NT2/D1 (cell line): ENCODE data around the gene IGFBPL1.

Source experiments
- DNase-seq: peaks from one replicate; pipeline ENCODE4 v3.0.0-alpha.2; 2011; ENCODE audit warnings: low read depth, low spot score
- H3K27me3 ChIP-seq: 2 replicates; pipeline ENCODE4 v1.6.0; 2011; ENCODE audit warnings: mild to moderate bottlenecking; ENCODE audit not compliant: insufficient read length, insufficient read depth
- H3K36me3 ChIP-seq: 2 replicates; pipeline ENCODE4 v1.6.1; 2011; ENCODE audit warnings: mild to moderate bottlenecking, low read length, mixed read lengths; ENCODE audit not compliant: insufficient read depth, insufficient read length
- H3K4me1 ChIP-seq: 2 replicates; pipeline ENCODE4 v1.5.1; 2011; ENCODE audit not compliant: insufficient read depth, insufficient read length
- H3K4me3 ChIP-seq: 2 replicates; pipeline ENCODE4 v1.5.1; 2011; ENCODE audit warnings: low read depth; ENCODE audit not compliant: insufficient read length
- H3K9ac ChIP-seq: 2 replicates; pipeline ENCODE4 v1.6.0; 2011; ENCODE audit warnings: low read depth; ENCODE audit not compliant: insufficient read length
- H3K9me3 ChIP-seq: 2 replicates; pipeline ENCODE4 v1.5.1; 2011; ENCODE audit warnings: mild to moderate bottlenecking, low read length; ENCODE audit not compliant: insufficient read depth
- SUZ12 ChIP-seq: IDR thresholded peaks from 2 replicates; pipeline ENCODE4 v1.6.1; 2011; ENCODE audit not compliant: insufficient read length, insufficient read depth; ENCODE audit errors: extremely low read depth
- YY1 ChIP-seq: IDR thresholded peaks from 2 replicates; pipeline ENCODE4 v1.6.1; 2011; ENCODE audit not compliant: insufficient read length, insufficient read depth
- ZNF274 ChIP-seq: IDR thresholded peaks from 2 replicates; pipeline ENCODE4 v1.6.1; 2011; ENCODE audit warnings: mild to moderate bottlenecking, low read depth, low read length

Gene IGFBPL1

DNA sequence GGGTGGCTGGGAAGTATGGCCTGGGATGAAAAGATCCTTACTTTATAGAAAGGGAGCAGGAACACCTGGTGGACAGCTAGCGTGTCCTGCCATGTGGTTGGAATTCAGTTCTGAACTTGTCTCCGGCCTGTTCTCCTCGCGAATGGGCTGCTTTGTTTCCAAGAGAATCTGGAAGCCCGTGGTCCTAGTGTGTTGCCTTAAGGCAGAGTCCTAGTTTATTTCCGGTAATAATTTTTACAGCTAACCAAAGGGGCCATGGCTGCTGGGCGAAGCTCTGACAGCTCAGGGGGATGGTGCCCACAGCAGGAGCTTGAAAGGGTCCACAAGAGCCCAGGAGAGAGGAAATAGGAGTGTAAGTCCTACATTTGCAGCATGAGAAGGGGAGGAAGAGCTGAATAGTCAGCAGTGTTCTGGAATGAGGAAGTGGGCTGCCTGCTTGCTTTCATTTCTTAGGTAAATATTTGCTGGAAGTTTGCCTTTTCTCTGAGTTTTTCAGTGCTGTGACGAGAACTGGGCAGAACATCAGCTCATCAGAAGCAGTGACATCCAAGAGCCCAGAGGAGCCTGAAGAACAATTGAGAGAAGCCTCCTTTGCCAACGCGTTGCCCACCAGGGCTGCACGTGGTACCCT, 13.1 kb upstream of the IGFBPL1 start:
- Histone ChIP-seq H3K4me1 (no peaks in the 10 kb centered on the region), H3K36me3 (no peaks in the 10 kb centered on the region), H3K27me3 (no peaks in the 10 kb centered on the region), H3K4me3 (no peak overlapping the region), H3K9me3 (peaks cover 12% of the 10 kb centered on the region; the same call in 1 of the 2 replicates), H3K9ac (no peak overlapping the region)
- TF ChIP-seq ZNF274 = no peak
- TF ChIP-seq SUZ12 = no peak
- no peak for TF ChIP-seq YY1
- DNase-seq = no peak

DNA sequence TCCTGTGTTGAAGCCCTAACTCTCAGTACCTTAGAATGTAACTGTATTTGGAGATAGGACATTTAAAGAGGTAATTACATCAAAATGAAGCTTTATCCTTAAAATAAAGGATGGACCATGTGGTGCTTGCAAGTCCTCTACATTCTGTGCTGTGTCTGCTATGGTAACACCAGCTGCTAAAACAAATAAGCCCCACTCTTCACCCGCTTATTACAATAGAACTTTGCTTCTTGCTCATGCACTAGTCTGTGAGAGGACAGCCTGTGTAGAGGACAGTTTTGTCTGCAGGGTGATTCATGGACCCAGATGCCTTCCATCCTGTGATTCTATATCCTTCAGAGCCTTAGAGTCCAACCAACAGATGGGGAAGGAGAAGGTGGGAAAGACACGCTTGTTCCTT, 12.5 kb upstream of the IGFBPL1 start:
- Histone ChIP-seq H3K36me3 (no peaks in the 10 kb centered on the region), H3K9ac (no peak overlapping the region), H3K4me3 (no peak overlapping the region), H3K4me1 (no peaks in the 10 kb centered on the region), H3K27me3 (no peaks in the 10 kb centered on the region), H3K9me3 (peaks cover 12% of the 10 kb centered on the region; the same call in 1 of the 2 replicates)
- DNase-seq = no peak
- TF ChIP-seq YY1 = no peak
- no peak for TF ChIP-seq ZNF274
- TF ChIP-seq SUZ12 = no peak

DNA sequence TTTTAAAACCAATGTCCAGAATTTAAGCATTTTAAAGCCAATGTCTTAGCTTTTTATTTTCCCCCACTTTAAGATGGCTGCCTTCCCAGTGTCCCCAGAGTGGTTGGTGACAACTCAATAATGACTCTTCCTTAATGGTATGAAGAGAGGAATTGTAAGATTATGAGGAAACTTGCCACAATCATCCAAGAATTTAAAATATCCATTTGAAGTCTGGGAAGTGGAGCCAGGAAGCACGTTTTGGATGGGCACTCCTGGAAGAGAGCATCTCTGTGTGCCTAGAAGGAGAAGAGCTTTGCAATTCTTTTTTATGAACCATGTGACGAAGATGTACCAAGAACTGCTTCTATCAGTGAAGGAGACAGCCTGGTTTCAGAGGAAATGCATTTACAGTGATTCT, 11.3 kb upstream of the IGFBPL1 start:
- H3K27me3 ChIP-seq = no peaks in the 10 kb centered on the region
- no peak overlapping the region for H3K9ac ChIP-seq
- H3K4me3 ChIP-seq = no peak overlapping the region
- TF ChIP-seq SUZ12 (no peak), ZNF274 (no peak), YY1 (no peak)
- H3K4me1 ChIP-seq = no peaks in the 10 kb centered on the region
- peaks cover 12% of the 10 kb centered on the region; the same call in 1 of the 2 replicates for H3K9me3 ChIP-seq
- H3K36me3 ChIP-seq = no peaks in the 10 kb centered on the region
- DNase-seq = no peak

DNA sequence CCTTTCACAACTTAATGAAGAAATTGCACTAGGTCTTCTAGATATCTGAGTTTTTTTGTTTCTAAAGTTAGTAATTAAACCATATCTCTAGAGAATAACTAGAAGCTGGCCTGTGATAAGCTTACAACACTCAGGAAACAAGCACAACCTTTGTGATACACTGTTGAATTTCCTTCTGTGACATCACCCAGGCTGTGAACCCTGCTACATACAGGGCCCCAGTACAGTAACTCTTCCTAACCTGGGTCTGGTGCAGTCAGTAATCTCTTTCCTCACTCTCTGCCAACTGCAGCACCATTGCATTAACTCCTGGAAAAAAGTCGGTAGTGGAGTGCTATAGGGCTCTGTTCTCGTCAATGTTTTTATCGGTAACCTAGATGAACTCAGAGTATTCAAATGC, 10.6 kb upstream of the IGFBPL1 start:
- H3K9ac ChIP-seq = no peak overlapping the region
- no peaks in the 10 kb centered on the region for H3K27me3 ChIP-seq
- TF ChIP-seq SUZ12 (no peak), YY1 (no peak), ZNF274 (no peak)

DNA sequence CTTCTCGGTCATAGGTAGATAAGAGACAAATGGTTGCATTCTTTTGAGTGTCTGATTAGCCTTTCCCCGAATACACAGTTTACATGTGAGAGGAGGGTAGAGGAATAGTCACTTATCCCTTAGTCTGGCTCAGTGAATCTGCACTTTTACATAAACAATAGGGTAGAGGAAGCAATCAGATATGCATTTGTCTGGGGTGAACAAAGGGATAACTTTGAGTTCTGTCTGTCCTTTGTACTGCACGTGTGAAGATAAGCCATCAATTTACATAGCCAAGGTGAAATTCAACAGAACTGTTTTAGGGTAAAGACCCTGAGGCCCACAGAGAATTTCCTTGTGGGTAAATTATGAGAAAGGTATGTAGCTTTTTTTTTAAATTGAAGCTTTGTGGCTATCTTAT, 10.1 kb upstream of the IGFBPL1 start:
- H3K4me3 ChIP-seq = no peak overlapping the region
- no peaks in the 10 kb centered on the region for H3K36me3 ChIP-seq
- H3K27me3 ChIP-seq = no peaks in the 10 kb centered on the region
- H3K9me3 ChIP-seq = peaks cover 12% of the 10 kb centered on the region; the same call in 1 of the 2 replicates
- no peaks in the 10 kb centered on the region for H3K4me1 ChIP-seq
- TF ChIP-seq YY1 = no peak
- no peak for TF ChIP-seq ZNF274
- no peak for TF ChIP-seq SUZ12
- no peak overlapping the region for H3K9ac ChIP-seq
- no peak for DNase-seq

More for the DNA sequence above, 10.6 kb upstream of the IGFBPL1 start:
- Histone ChIP-seq H3K9me3 (peaks cover 12% of the 10 kb centered on the region; the same call in 1 of the 2 replicates), H3K36me3 (no peaks in the 10 kb centered on the region), H3K4me3 (no peak overlapping the region), H3K4me1 (no peaks in the 10 kb centered on the region)
- DNase-seq = no peak

DNA sequence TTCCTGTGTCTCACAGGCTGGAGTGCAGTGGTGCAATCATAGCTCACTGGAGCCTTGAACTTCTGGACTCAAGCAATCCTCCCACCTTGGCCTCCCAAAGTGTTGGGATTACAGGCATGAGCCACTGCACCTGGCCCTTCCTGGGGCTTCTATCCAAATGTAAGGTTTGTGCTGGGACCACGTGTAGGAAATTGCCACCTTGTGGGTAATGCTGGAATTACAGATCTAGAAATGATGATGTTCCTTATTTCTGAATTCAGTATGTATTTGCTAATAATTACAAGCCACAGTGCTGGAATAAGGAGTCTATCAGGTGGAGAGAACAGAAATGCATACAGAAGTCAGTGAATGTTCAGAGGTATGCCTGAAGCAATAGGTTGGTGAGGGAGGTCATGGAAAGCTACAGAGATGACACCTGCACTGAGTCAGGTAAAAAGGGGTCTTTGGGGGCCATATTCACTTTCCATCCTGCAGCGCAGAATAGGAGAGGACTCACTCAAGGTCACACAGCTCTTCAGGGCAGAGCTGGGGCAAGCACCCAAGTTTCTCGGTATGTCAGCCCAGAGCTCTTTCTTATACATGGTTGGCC, 8.8 kb upstream of the IGFBPL1 start:
- DNase-seq = no peak
- H3K9ac ChIP-seq = no peak overlapping the region
- H3K4me3 ChIP-seq = no peak overlapping the region
- H3K9me3 ChIP-seq = peaks cover 12% of the 10 kb centered on the region; the same call in 1 of the 2 replicates
- no peak for TF ChIP-seq SUZ12
- no peaks in the 10 kb centered on the region for H3K4me1 ChIP-seq
- no peaks in the 10 kb centered on the region for H3K27me3 ChIP-seq
- H3K36me3 ChIP-seq = no peaks in the 10 kb centered on the region

DNA sequence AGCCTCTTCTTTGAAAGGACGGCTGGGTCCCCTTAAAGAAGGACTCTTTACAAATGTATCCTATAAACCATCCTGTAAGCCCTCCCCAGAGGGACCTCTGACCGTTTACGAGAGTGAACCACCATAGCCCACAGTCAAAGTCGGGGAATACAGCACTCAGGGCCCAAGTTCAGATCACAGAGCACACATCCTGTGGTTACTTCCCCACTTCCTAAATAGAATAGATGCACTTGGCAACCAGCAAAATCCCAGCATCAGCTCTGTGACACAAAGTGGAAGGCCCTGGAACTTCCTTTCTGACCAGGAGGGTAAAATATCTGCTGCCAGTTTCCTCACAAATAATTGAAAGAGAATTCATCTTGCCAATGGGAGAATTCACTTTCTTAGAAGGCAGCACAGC, 6.9 kb upstream of the IGFBPL1 start:
- DNase-seq = no peak
- Histone ChIP-seq H3K27me3 (peaks cover 3% of the 10 kb centered on the region), H3K4me1 (no peaks in the 10 kb centered on the region), H3K9me3 (0 out of 2 replicates have a peak, but pooled peaks cover 2% of the 10 kb centered on the region), H3K4me3 (no peak overlapping the region), H3K36me3 (no peaks in the 10 kb centered on the region), H3K9ac (no peak overlapping the region)
- TF ChIP-seq YY1 (no peak), ZNF274 (no peak), SUZ12 (no peak)
